Right lobe of liver (tissue), 6 donors: Measurements from ENCODE around the gene RBM6. TPM values are rescaled to one million over a fixed set of nuclear protein-coding genes. Genes with fewer than 3 reads are reported as not detected.

Source experiments
- ATAC-seq, 4 donors: fragments of 200-7000 bp; cut with Tn5 transposase; one replicate each; pipeline ENCODE4 v1.9.1; 2020; ENCODE audit warnings: mild to moderate bottlenecking in 4 of 4, moderate library complexity in 4 of 4
- DNase-seq, 3 donors: peaks; one replicate each; pipeline ENCODE4 v3.0.0-alpha.2; 2020
- H3K27ac ChIP-seq, 3 donors: fragments of 200-600 bp; one replicate each; pipeline ENCODE4 v1.8.0; 2022
- H3K27me3 ChIP-seq, 2 donors: fragments of 200-600 bp; one replicate each; pipeline ENCODE4 v1.8.0; 2022
- H3K36me3 ChIP-seq, 4 donors: fragments of 200-600 bp; sonication (generic) in 1 of 4; one replicate each; pipeline versions ENCODE4 v1.5.1 to v1.8.0; 2017 to 2022; ENCODE audit warnings: control low read depth in 1 of 4
- H3K4me1 ChIP-seq, 4 donors: fragments of 200-600 bp; sonication (generic) in 1 of 4; one replicate each; pipeline versions ENCODE4 v1.5.1 to v1.8.0; 2017 to 2022; ENCODE audit warnings: control low read depth in 1 of 4
- H3K4me3 ChIP-seq, 3 donors: fragments of 200-600 bp; one replicate each; pipeline ENCODE4 v1.8.0; 2022
- H3K9me3 ChIP-seq, 4 donors: fragments of 200-600 bp; sonication (generic) in 1 of 4; one replicate each; pipeline versions ENCODE4 v1.5.1 to v1.8.0; 2017 to 2022; ENCODE audit warnings: control low read depth in 1 of 4
- CTCF ChIP-seq, 4 donors: fragments of 200-600 bp in 3 of 4; fragments of 450-650 bp in 1 of 4; IDR thresholded peaks; one replicate each; pipeline versions ENCODE4 v1.5.1 to v1.8.0; 2016 to 2022; ENCODE audit warnings: antibody characterized with exemption in 4 of 4, mild to moderate bottlenecking in 2 of 4
- POLR2A ChIP-seq: fragments of 450-650 bp; IDR thresholded peaks from one replicate; pipeline ENCODE4 v1.6.1; 2017; ENCODE audit warnings: antibody characterized with exemption, mild to moderate bottlenecking
- WGBS: methylation state at CpG from one replicate; pipeline ENCODE4 v1.1.6; 2018; ENCODE audit warnings: low coverage, low lambda C conversion rate; ENCODE audit not compliant: insufficient coverage; ENCODE audit errors: missing lambda C conversion rate; 5-methylcytosine and 5-hydroxymethylcytosine counted together
- intact Hi-C, 2 donors: fragments of 100-400 bp; cut with DNase I; formaldehyde crosslinking; loops; one replicate each; pipeline versions ENCODE4 v1.11.2 to v1.14.1; 2022
- total RNA-seq, 6 experiments: library from RNA; depleted of rRNA in 2 of 6; stranded (reverse); fragments of >200 nt in 2 of 6; fragmentation: NEBNext Ultra II Directional in 3 of 6; extraction: Animal tissue kit (Norgen Biotek cat#: 25700) in 3 of 6; gene quantifications; one replicate each; pipeline versions ENCODE4 v1.1.0 to v1.2.4, GENCODE V29; 2016 to 2023
- donor health status: DM: no; HTN: yes; CAD: no.
- donor health status: DM: no; HTN: no; CAD: no.
- donor health status: DM: no; HTN: no; CAD: no.
- donor health status: DM: no; HTN: yes; CAD: no.
- donor health status: DM: no; HTN: yes; CAD: no.

RBM6 gene
- total RNA-seq, 6 experiments from 2014 or later: 25.9 to 46.4 (median 32.9) TPM

- no peak overlapping the region for H3K27ac ChIP-seq
- peaks cover 0 to 17% (median under 1%) of the 10 kb centered on the region in 4 donors for H3K36me3 ChIP-seq
- DNase-seq (no peak), ATAC-seq (no peak)
- no peak overlapping the region for H3K4me3 ChIP-seq
- intact Hi-C loops: no loop called here
- 78% methylated on average over 2 of the region's 2 CpGs for WGBS
- H3K27me3 ChIP-seq: no peaks in the 10 kb centered on the region
- H3K4me1 ChIP-seq: no peaks in the 10 kb centered on the region
- H3K9me3 ChIP-seq: no peaks in the 10 kb centered on the region
- no peak for TF ChIP-seq CTCF (IDR thresholded peaks at IDR 0.05)
- no peak for TF ChIP-seq POLR2A
These were observed 52.4 kb downstream of the RBM6 start for GRCh38 chr3:49992326-49992725.

- Histone ChIP-seq H3K36me3 (peaks cover 0 to 10% (median 0%) of the 10 kb centered on the region in 4 donors), H3K27ac (no peak overlapping the region), H3K9me3 (no peaks in the 10 kb centered on the region), H3K4me3 (no peak overlapping the region), H3K27me3 (no peaks in the 10 kb centered on the region), H3K4me1 (no peaks in the 10 kb centered on the region)
- TF ChIP-seq CTCF (IDR thresholded peaks at IDR 0.05) (no peak), POLR2A (no peak)
- WGBS: 90% methylated on average over 1 of the region's 1 CpG
- intact Hi-C loops: no loop called here
- ATAC-seq: no peak
- no peak for DNase-seq
These were observed 54.5 kb downstream of the RBM6 start for GRCh38 chr3:49994476-49994875.

- DNase-seq: no peak
- no peak for ATAC-seq
- Histone ChIP-seq H3K27ac (no peak overlapping the region), H3K36me3 (peaks cover 0 to 12% (median 0%) of the 10 kb centered on the region in 4 donors), H3K4me3 (no peak overlapping the region), H3K4me1 (no peaks in the 10 kb centered on the region), H3K9me3 (no peaks in the 10 kb centered on the region), H3K27me3 (no peaks in the 10 kb centered on the region)
- WGBS: 94% methylated on average over 2 of the region's 2 CpGs
- intact Hi-C loops: no loop called here
- no peak for TF ChIP-seq CTCF (IDR thresholded peaks at IDR 0.05)
- no peak for TF ChIP-seq POLR2A
These were observed 56.1 kb downstream of the RBM6 start for GRCh38 chr3:49996016-49996415.

- WGBS: 62% methylated on average over 1 of the region's 1 CpG
These were observed 57.9 kb downstream of the RBM6 start for GRCh38 chr3:49997862-49998261.

More at GRCh38 chr3:49997862-49998261, 57.9 kb downstream of the RBM6 start:
- Histone ChIP-seq H3K4me1 (no peaks in the 10 kb centered on the region), H3K9me3 (no peaks in the 10 kb centered on the region), H3K27me3 (no peaks in the 10 kb centered on the region), H3K27ac (no peak overlapping the region), H3K36me3 (peaks cover 0 to 12% (median 0%) of the 10 kb centered on the region in 4 donors), H3K4me3 (no peak overlapping the region)
- ATAC-seq (no peak), DNase-seq (no peak)
- intact Hi-C loops: no loop called here
- TF ChIP-seq POLR2A (no peak), CTCF (IDR thresholded peaks at IDR 0.05) (no peak)
